Measurements from ENCODE around the gene IL1A.

Gene IL1A

DNA sequence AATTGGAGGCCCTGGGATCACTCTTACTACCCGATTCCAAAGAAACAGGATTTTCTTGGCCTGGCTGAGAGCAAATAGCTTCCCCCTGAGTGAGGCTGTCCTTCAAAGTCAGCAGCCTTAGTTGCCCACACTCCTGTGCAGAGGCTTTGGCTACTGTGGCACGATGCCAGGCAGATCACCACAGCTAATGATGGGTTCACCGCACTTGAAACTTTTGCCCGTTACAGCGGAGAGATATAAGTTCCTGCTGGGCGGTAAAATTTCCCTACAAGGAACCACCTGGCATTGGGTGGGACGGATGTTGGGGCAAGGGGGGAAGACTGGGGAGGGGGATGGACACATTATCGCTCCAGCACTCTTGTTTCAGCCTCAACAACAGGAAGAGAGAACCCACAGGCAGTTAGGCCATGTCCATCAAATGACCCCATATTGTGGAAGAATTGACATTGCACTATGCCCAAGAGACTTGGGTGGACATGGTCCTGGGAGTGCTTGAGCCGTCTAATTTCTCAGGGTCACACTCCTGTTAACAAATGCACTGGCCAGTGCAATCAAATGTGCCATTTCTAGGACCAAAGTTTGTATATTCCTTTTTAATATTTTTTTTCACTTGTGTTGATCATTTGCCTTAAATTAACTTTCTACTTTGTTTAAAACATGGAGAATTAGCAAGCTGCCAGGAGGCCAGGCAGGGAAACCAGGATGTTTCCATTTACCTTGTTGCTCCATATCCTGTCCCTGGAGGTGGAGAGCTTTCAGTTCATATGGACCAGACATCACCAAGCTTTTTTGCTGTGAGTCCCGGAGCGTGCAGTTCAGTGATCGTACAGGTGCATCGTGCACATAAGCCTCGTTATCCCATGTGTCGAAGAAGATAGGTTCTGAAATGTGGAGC is 47.9 kb upstream of the IL1A start:
- no peaks in the 10 kb centered on the region for H3K79me2 ChIP-seq
- H3K4me1 ChIP-seq = peaks cover 4% of the 10 kb centered on the region
- H3K36me3 ChIP-seq (ENCODE audit: control insufficient read depth, insufficient read depth, low read length) = no peaks in the 10 kb centered on the region
- H3K9me3 ChIP-seq (ENCODE audit: control insufficient read depth, low read length) = no peaks in the 10 kb centered on the region
- H3K4me2 ChIP-seq (ENCODE audit: low read length) = no peak overlapping the region
- TF ChIP-seq, protein P1, sequence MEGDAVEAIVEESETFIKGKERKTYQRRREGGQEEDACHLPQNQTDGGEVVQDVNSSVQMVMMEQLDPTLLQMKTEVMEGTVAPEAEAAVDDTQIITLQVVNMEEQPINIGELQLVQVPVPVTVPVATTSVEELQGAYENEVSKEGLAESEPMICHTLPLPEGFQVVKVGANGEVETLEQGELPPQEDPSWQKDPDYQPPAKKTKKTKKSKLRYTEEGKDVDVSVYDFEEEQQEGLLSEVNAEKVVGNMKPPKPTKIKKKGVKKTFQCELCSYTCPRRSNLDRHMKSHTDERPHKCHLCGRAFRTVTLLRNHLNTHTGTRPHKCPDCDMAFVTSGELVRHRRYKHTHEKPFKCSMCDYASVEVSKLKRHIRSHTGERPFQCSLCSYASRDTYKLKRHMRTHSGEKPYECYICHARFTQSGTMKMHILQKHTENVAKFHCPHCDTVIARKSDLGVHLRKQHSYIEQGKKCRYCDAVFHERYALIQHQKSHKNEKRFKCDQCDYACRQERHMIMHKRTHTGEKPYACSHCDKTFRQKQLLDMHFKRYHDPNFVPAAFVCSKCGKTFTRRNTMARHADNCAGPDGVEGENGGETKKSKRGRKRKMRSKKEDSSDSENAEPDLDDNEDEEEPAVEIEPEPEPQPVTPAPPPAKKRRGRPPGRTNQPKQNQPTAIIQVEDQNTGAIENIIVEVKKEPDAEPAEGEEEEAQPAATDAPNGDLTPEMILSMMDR (IDR thresholded peaks at IDR 0.05) = no peak
- no peak overlapping the region for H3K9ac ChIP-seq
- no peaks in the 10 kb centered on the region for H3K27me3 ChIP-seq (ENCODE audit: control insufficient read depth, insufficient read depth, low read length)
- H3K4me3 ChIP-seq (ENCODE audit: low read depth, low read length) = no peak overlapping the region
- H3K27ac ChIP-seq = no peak overlapping the region
- H2AFZ ChIP-seq = no peak overlapping the region

DNA sequence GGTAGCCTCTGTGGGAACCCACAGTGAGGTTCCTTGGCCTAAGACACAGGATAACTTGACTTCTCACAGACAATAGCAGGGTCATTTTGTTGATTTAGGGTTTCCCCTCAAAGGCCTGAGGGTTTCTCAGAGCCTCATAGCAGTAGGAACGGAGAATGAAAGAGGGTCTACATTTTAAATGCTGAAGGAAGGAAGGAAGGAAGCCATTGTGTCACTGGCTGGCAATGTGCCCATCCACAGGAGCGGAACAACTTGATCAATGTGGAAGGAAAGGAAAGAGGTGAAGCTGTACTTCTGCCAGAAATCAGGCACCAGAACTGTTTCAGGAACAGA is 47.2 kb upstream of the IL1A start:
- no peak overlapping the region for H3K9ac ChIP-seq
- no peak overlapping the region for H3K4me2 ChIP-seq (ENCODE audit: low read length)
- TF ChIP-seq, protein P1 (IDR thresholded peaks at IDR 0.05) = no peak
- H3K27ac ChIP-seq = no peak overlapping the region
- no peak overlapping the region for H2AFZ ChIP-seq
- H3K4me3 ChIP-seq (ENCODE audit: low read depth, low read length) = no peak overlapping the region
- H3K36me3 ChIP-seq (ENCODE audit: control insufficient read depth, insufficient read depth, low read length) = no peaks in the 10 kb centered on the region
- no peaks in the 10 kb centered on the region for H3K79me2 ChIP-seq
- H3K4me1 ChIP-seq = peaks cover 4% of the 10 kb centered on the region
- H3K9me3 ChIP-seq (ENCODE audit: control insufficient read depth, low read length) = no peaks in the 10 kb centered on the region
- no peaks in the 10 kb centered on the region for H3K27me3 ChIP-seq (ENCODE audit: control insufficient read depth, insufficient read depth, low read length)

DNA sequence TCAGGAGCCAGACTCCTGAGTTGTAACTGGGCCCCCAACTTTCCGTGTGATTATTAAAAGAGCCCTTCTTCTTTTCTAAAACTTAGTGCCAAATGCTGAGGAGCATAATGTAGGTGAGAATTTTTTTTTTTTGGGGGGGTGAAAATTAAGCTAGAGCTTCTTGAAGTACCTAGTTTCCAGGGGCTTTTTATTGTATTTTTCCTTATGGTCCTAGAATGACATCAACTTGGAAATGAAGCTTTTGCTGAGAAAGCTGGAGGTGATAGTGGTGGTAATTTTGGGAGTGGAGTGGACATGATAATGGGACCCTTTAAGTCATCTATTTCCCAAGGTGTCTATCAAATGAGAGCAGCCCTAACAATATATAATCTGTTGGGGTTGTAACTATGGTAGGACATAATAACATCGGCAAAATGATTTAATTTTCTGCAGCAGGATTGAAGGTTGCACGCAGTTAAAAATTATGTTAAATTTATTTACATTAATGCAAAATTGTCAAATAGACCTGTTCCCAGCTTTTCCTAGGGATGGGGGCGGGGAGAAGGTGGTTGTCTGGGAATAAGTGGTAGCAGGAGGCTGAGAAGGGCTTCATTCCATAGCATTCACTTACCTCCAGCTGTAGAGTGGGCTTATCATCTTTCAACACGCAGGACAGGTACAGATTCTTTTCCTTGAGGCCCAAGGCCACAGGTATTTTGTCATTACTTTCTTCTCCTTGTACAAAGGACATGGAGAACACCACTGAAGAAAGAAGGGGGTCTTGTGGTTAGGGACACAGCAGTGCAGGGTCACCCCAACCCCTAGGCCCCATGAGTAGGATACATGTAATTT is 46.6 kb upstream of the IL1A start:
- H3K79me2 ChIP-seq = no peaks in the 10 kb centered on the region
- no peak overlapping the region for H3K4me2 ChIP-seq (ENCODE audit: low read length)
- TF ChIP-seq, protein P1 (IDR thresholded peaks at IDR 0.05) = no peak
- H3K9me3 ChIP-seq (ENCODE audit: control insufficient read depth, low read length) = no peaks in the 10 kb centered on the region
- peaks cover 3% of the 10 kb centered on the region for H3K4me1 ChIP-seq
- H3K27ac ChIP-seq = no peak overlapping the region
- no peak overlapping the region for H2AFZ ChIP-seq
- no peaks in the 10 kb centered on the region for H3K27me3 ChIP-seq (ENCODE audit: control insufficient read depth, insufficient read depth, low read length)
- no peaks in the 10 kb centered on the region for H3K36me3 ChIP-seq (ENCODE audit: control insufficient read depth, insufficient read depth, low read length)
- no peak overlapping the region for H3K4me3 ChIP-seq (ENCODE audit: low read depth, low read length)
- H3K9ac ChIP-seq = no peak overlapping the region

DNA sequence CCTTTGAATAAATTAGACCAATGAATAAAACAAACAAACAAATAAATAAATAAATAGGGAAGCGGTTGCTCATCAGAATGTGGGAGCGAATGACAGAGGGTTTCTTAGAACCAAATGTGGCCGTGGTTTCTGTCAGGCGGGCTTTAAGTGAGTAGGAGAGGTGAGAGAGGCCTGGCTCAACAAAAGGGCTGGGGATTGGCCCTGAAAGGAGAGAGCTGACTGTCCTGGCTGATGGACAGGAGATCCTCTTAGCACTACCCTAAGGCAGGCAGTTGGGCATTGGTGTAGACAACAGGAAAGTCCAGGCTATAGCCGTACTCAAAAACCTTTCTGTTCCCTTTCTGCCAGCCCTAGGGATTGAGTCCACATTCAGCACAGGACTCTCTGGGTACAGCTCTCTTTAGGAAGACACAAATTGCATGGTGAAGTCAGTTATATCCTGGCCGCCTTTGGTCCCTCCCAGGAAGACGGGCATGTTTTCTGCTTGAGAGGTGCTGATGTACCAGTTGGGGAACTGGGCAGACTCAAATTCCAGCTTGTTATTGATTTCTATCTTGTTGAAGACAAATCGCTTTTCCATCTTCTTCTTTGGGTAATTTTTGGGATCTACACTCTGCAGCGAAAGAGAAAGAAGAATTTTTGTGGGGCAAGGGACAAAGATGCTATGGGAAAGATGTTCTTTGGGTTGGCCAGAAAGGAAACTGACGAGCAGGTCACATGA is 45.8 kb upstream of the IL1A start:
- TF ChIP-seq, protein P1 (IDR thresholded peaks at IDR 0.05) = no peak
- no peak overlapping the region for H3K4me2 ChIP-seq (ENCODE audit: low read length)
- H3K27me3 ChIP-seq (ENCODE audit: control insufficient read depth, insufficient read depth, low read length) = no peaks in the 10 kb centered on the region
- no peaks in the 10 kb centered on the region for H3K36me3 ChIP-seq (ENCODE audit: control insufficient read depth, insufficient read depth, low read length)
- no peak overlapping the region for H3K4me3 ChIP-seq (ENCODE audit: low read depth, low read length)
- no peaks in the 10 kb centered on the region for H3K9me3 ChIP-seq (ENCODE audit: control insufficient read depth, low read length)
- H3K27ac ChIP-seq = no peak overlapping the region
- H3K79me2 ChIP-seq = no peaks in the 10 kb centered on the region
- no peaks in the 10 kb centered on the region for H3K4me1 ChIP-seq
- H2AFZ ChIP-seq = no peak overlapping the region
- no peak overlapping the region for H3K9ac ChIP-seq

All from parathyroid adenoma (tissue), 2 donors.